Tibial nerve (tissue), 4 donors: ENCODE data around the gene MBD3.

Experiments used
- CTCF ChIP-seq, 5 experiments: fragments of 200-600 bp in 3 of 5; fragments of 450-650 bp in 2 of 5; sonication (generic) in 3 of 5; IDR thresholded peaks; one replicate each; pipeline ENCODE4 v1.5.1; 2016 to 2019; ENCODE audit warnings: antibody characterized with exemption in 5 of 5, mild to moderate bottlenecking in 3 of 5, moderate library complexity in 2 of 5
- EP300 ChIP-seq, 2 donors: sonication (generic); formaldehyde crosslinking; IDR thresholded peaks; one replicate each; pipeline ENCODE4 v1.6.1; 2017; ENCODE audit warnings: antibody characterized with exemption in 2 of 2, mild to moderate bottlenecking in 1 of 2
- POLR2A ChIP-seq, 2 donors: fragments of 450-650 bp; IDR thresholded peaks; one replicate each; pipeline ENCODE4 v1.6.1; 2017; ENCODE audit warnings: antibody characterized with exemption in 2 of 2, mild to moderate bottlenecking in 2 of 2, moderate library complexity in 2 of 2

- TF ChIP-seq POLR2A (IDR thresholded peaks at IDR 0.05): no peak
- no peak for TF ChIP-seq CTCF (IDR thresholded peaks at IDR 0.05)
- TF ChIP-seq EP300 (IDR thresholded peaks at IDR 0.05): no peak
These were observed 9.5 kb upstream of the MBD3 start for GRCh38 chr19:1602091-1602707.
